Mesenchymal stem cell (in vitro differentiated cells and primary cell): ENCODE measurements around the gene HNRNPH2.

Experiments used
- DNase-seq: peaks from one replicate; pipeline ENCODE4 v3.0.0-alpha.2; 2013
- H2AFZ ChIP-seq: one replicate; pipeline ENCODE4 v1.6.1; 2013; ENCODE audit warnings: low read depth, mild to moderate bottlenecking, control low read depth, inconsistent platforms, low read length, moderate library complexity
- H2AK5ac ChIP-seq: 2 replicates; pipeline ENCODE4 v1.6.1; 2013; ENCODE audit warnings: low read length, moderate library complexity, mild to moderate bottlenecking, inconsistent platforms; ENCODE audit not compliant: severe bottlenecking
- H2BK120ac ChIP-seq: one replicate; pipeline ENCODE4 v1.6.1; 2013; ENCODE audit warnings: low read depth, mild to moderate bottlenecking, inconsistent platforms, low read length, moderate library complexity
- H2BK12ac ChIP-seq, 2 experiments: one replicate each; pipeline ENCODE4 v1.6.1; 2013; ENCODE audit warnings: inconsistent platforms in 2 of 2, low read length in 2 of 2, mild to moderate bottlenecking in 2 of 2, moderate library complexity in 2 of 2, control low read depth in 1 of 2
- H2BK15ac ChIP-seq: one replicate; pipeline ENCODE4 v1.6.1; 2013; ENCODE audit warnings: mild to moderate bottlenecking, low read depth, inconsistent platforms; ENCODE audit not compliant: poor library complexity, severe bottlenecking
- H2BK5ac ChIP-seq: 2 replicates; pipeline ENCODE4 v1.6.1; 2013; ENCODE audit warnings: low read depth, mild to moderate bottlenecking, low read length, control low read depth, inconsistent platforms; ENCODE audit not compliant: poor library complexity, severe bottlenecking
- H3K14ac ChIP-seq, 2 experiments: one replicate each; pipeline ENCODE4 v1.6.1; 2013; ENCODE audit warnings: inconsistent platforms in 2 of 2, low read length in 2 of 2, control low read depth in 1 of 2, mild to moderate bottlenecking in 1 of 2, moderate library complexity in 1 of 2
- H3K18ac ChIP-seq, 2 experiments: one replicate each; pipeline ENCODE4 v1.6.1; 2013; ENCODE audit warnings: inconsistent platforms in 2 of 2, low read length in 2 of 2, control low read depth in 1 of 2, low read depth in 1 of 2, mild to moderate bottlenecking in 1 of 2
- H3K23ac ChIP-seq, 2 experiments: one replicate each; pipeline ENCODE4 v1.6.1; 2013; ENCODE audit warnings: inconsistent platforms in 2 of 2, low read length in 2 of 2, mild to moderate bottlenecking in 2 of 2, moderate library complexity in 2 of 2, control low read depth in 1 of 2
- H3K27ac ChIP-seq: 2 replicates; pipeline ENCODE4 v1.5.1; 2013; ENCODE audit warnings: mild to moderate bottlenecking, moderate library complexity, low read length, control low read depth, inconsistent platforms; ENCODE audit not compliant: poor library complexity, severe bottlenecking
- H3K27me3 ChIP-seq, 2 experiments: 2 replicates each; pipeline versions ENCODE4 v1.6.1 to v1.7.0; 2013; ENCODE audit warnings: low read length in 2 of 2, mild to moderate bottlenecking in 2 of 2, moderate library complexity in 2 of 2, control low read depth in 1 of 2, inconsistent platforms in 1 of 2; ENCODE audit not compliant: control insufficient read depth in 1 of 2, insufficient read depth in 1 of 2
- H3K36me3 ChIP-seq, 2 experiments: 2 replicates each; pipeline versions ENCODE4 v1.6.1 to v1.7.0; 2013; ENCODE audit warnings: low read length in 2 of 2, control low read depth in 1 of 2, inconsistent platforms in 1 of 2, low read depth in 1 of 2, mild to moderate bottlenecking in 1 of 2; ENCODE audit not compliant: insufficient read depth in 2 of 2, control insufficient read depth in 1 of 2
- H3K4ac ChIP-seq, 2 experiments: one replicate each; pipeline ENCODE4 v1.6.1; 2013; ENCODE audit warnings: inconsistent platforms in 2 of 2, low read length in 2 of 2, mild to moderate bottlenecking in 2 of 2, moderate library complexity in 2 of 2, control low read depth in 1 of 2, low read depth in 1 of 2
- H3K4me1 ChIP-seq: 2 replicates; pipeline ENCODE4 v1.6.1; 2013; ENCODE audit warnings: low read depth, low read length, control low read depth; ENCODE audit not compliant: control insufficient read depth, insufficient read depth
- H3K4me2 ChIP-seq: 2 replicates; pipeline ENCODE4 v1.6.1; 2013; ENCODE audit warnings: low read length, mild to moderate bottlenecking, inconsistent platforms; ENCODE audit not compliant: poor library complexity, severe bottlenecking
- H3K4me3 ChIP-seq, 2 experiments: 2 replicates each; pipeline versions ENCODE4 v1.5.1 to v1.7.0; 2013; ENCODE audit warnings: low read length in 2 of 2, mild to moderate bottlenecking in 2 of 2, control low read depth in 1 of 2, low read depth in 1 of 2; ENCODE audit not compliant: insufficient read depth in 1 of 2
- H3K79me1 ChIP-seq: replicated peaks from 2 replicates; pipeline ENCODE4 v1.6.1; 2013; ENCODE audit warnings: mild to moderate bottlenecking, control low read depth, low read length, inconsistent platforms; ENCODE audit not compliant: poor library complexity, severe bottlenecking
- H3K9ac ChIP-seq: 2 replicates; pipeline ENCODE4 v1.7.0; 2013; ENCODE audit warnings: mild to moderate bottlenecking, low read length, moderate library complexity
- H3K9me3 ChIP-seq: 2 replicates; pipeline ENCODE4 v1.7.0; 2013; ENCODE audit warnings: mild to moderate bottlenecking, low read length; ENCODE audit not compliant: control insufficient read depth
- H4K8ac ChIP-seq: one replicate; pipeline ENCODE4 v1.6.1; 2013; ENCODE audit warnings: inconsistent platforms, mild to moderate bottlenecking, low read length, moderate library complexity
- H4K91ac ChIP-seq: one replicate; pipeline ENCODE4 v1.6.1; 2013; ENCODE audit warnings: mild to moderate bottlenecking, low read length, inconsistent platforms
- WGBS: methylation state at CpG from one replicate; pipeline ENCODE4 v1.1.7; 2013; ENCODE audit warnings: mixed read lengths; 5-methylcytosine and 5-hydroxymethylcytosine counted together

The HNRNPH2 gene

DNA sequence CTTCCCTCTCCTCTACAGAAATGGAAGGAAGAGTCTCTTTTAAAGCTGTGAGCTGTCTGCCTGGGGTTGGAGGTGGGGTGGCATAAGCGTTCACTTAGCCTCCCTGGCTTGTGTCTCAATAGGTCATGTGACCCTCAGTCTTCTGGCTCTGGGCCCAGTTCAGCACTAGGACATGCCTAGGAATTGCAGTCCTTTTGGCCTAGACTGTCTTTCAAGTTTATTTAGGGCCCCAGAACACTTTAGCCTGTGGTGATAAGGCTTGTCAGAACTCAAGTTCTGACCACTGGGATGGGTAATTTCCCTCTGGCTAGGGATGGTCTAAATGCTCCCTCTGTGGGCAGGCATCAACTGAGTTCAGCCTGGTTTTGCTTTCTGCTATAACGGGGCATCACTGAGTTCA, 42.9 kb downstream of the HNRNPH2 start:
- H2BK120ac ChIP-seq = no peak overlapping the region
- no peaks in the 10 kb centered on the region for H3K9me3 ChIP-seq
- no peak overlapping the region for H3K27ac ChIP-seq
- H3K36me3 ChIP-seq = peaks cover 0 to under 1% of the 10 kb centered on the region in 2 experiments
- peaks cover 1% of the 10 kb centered on the region for H3K79me1 ChIP-seq
- 0% methylated on average over 1 of the region's 2 CpGs for WGBS
- H4K8ac ChIP-seq = no peak overlapping the region
- DNase-seq = peak; percentile 73
- H3K14ac ChIP-seq = no peak overlapping the region
- no peak overlapping the region for H3K18ac ChIP-seq
- no peak overlapping the region for H3K4me2 ChIP-seq
- no peak overlapping the region for H2AK5ac ChIP-seq
- H2BK15ac ChIP-seq = no peak overlapping the region
- no peak overlapping the region for H3K23ac ChIP-seq
- H3K9ac ChIP-seq = no peak overlapping the region
- no peak overlapping the region for H3K4ac ChIP-seq
- H2BK12ac ChIP-seq = no peak overlapping the region
- no peak overlapping the region for H2AFZ ChIP-seq
- H4K91ac ChIP-seq = no peak overlapping the region
- H3K4me3 ChIP-seq = no peak overlapping the region
- no peak overlapping the region for H2BK5ac ChIP-seq
- no peaks in the 10 kb centered on the region for H3K27me3 ChIP-seq
- H3K4me1 ChIP-seq = peaks cover 6% of the 10 kb centered on the region

DNA sequence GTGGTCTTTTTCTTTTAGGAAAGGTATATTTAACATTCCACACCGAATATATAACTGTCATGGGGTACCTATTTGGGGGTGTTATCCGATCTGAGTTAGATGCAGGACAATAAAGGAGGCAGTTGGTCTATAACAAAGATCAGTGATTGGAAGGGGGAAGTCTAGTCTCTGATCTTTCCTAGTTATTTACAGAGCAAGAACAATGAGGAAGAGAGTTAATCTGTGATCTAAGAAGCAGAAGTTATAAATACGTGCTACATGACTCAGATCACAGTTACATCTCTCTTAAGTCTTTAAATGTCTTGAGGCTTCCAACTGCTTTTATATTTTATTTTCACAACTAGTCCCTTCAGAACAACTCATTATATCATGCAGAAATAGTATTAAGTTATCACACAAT, 44.0 kb downstream of the HNRNPH2 start:
- Histone ChIP-seq H2AFZ (no peak overlapping the region), H2BK5ac (no peak overlapping the region), H3K14ac (no peak overlapping the region), H4K91ac (no peak overlapping the region), H3K23ac (no peak overlapping the region), H3K9ac (no peak overlapping the region), H3K9me3 (no peaks in the 10 kb centered on the region), H3K4me2 (no peak overlapping the region), H4K8ac (no peak overlapping the region), H3K18ac (no peak overlapping the region), H2AK5ac (no peak overlapping the region), H3K27me3 (no peaks in the 10 kb centered on the region), H2BK15ac (no peak overlapping the region), H2BK12ac (no peak overlapping the region), H3K79me1 (peaks cover 1% of the 10 kb centered on the region), H3K4me1 (peaks cover 6% of the 10 kb centered on the region), H2BK120ac (no peak overlapping the region), H3K36me3 (no peaks in the 10 kb centered on the region), H3K4ac (no peak overlapping the region), H3K27ac (no peak overlapping the region), H3K4me3 (no peak overlapping the region)
- WGBS = 100% methylated on average over 1 of the region's 3 CpGs
- no peak for DNase-seq

DNA sequence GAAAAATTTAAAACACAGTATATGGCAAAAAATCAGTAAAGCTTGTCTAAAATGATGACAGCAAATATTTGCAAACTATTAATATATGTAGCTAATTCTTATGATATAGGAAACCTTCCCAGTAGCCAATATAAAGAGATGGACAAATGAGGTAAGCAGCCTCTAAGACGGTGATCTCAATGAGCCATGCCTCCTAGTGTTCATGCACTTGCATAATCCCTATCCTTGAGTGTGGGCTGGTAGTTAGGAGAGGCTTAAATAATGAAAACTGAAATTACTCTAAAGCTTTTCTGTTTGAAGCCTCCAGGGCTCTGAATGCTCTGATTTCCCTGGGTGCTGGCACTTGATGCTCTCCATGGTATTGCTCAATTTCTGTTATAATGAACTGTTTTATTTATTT, 52.6 kb downstream of the HNRNPH2 start:
- Histone ChIP-seq H2BK5ac (no peak overlapping the region), H3K9me3 (no peaks in the 10 kb centered on the region), H3K23ac (no peak overlapping the region), H3K4ac (no peak overlapping the region), H3K14ac (no peak overlapping the region), H3K18ac (no peak overlapping the region), H3K4me3 (no peak overlapping the region), H3K9ac (no peak overlapping the region), H4K8ac (no peak overlapping the region), H2BK120ac (no peak overlapping the region), H4K91ac (no peak overlapping the region), H3K27me3 (no peaks in the 10 kb centered on the region), H2AFZ (no peak overlapping the region), H2BK15ac (no peak overlapping the region), H3K4me2 (no peak overlapping the region), H3K27ac (no peak overlapping the region), H3K36me3 (no peaks in the 10 kb centered on the region), H2BK12ac (no peak overlapping the region), H3K79me1 (peaks cover 1% of the 10 kb centered on the region), H2AK5ac (no peak overlapping the region), H3K4me1 (no peaks in the 10 kb centered on the region)
- peak; percentile 20 for DNase-seq
- 100% methylated on average over 1 of the region's 1 CpG for WGBS

DNA sequence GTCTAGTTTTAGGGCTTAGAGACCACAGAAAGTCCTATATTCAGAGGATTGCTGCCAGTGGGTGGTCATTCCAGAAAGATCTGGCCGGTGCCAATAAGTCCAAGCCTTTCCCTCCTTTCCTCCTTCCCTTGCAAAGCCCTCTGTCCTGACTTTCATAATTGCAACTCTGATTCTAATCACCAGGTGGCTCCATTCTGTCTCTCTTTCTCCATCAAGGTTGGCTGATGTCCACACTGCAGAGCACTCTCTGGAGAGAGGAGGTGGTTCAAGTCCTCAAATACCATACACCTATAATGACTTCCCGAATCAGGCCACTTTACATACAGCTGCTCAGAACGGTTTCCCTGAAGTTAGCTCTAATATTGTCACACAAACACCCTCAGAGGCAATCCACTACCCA, 54.9 kb downstream of the HNRNPH2 start:
- Histone ChIP-seq H3K4ac (no peak overlapping the region), H2AFZ (no peak overlapping the region), H3K27ac (no peak overlapping the region), H3K18ac (no peak overlapping the region), H2AK5ac (no peak overlapping the region), H3K4me2 (no peak overlapping the region), H3K9me3 (no peaks in the 10 kb centered on the region), H3K79me1 (peaks cover 1% of the 10 kb centered on the region), H3K23ac (no peak overlapping the region), H2BK12ac (no peak overlapping the region), H2BK120ac (no peak overlapping the region), H2BK5ac (no peak overlapping the region), H2BK15ac (no peak overlapping the region), H3K36me3 (no peaks in the 10 kb centered on the region), H3K14ac (no peak overlapping the region), H3K27me3 (no peaks in the 10 kb centered on the region), H3K4me3 (no peak overlapping the region), H4K91ac (no peak overlapping the region), H3K9ac (no peak overlapping the region), H3K4me1 (no peaks in the 10 kb centered on the region), H4K8ac (no peak overlapping the region)
- peak; percentile 43 for DNase-seq
- 66% methylated on average over 3 of the region's 3 CpGs for WGBS
